Heart left ventricle (tissue), 13 donors: ENCODE data around the gene OR10A4.

ENCODE experiments used
- CTCF ChIP-seq, 12 donors: fragments of 200-600 bp; sonication (generic) in 4 of 12; IDR thresholded peaks; one replicate each; pipeline versions ENCODE4 v1.5.0 to v1.8.0; 2018 to 2022; ENCODE audit warnings: antibody characterized with exemption in 12 of 12, mild to moderate bottlenecking in 5 of 12
- POLR2A ChIP-seq, 2 donors: fragments of 450-650 bp; IDR thresholded peaks; one replicate each; pipeline ENCODE4 v1.6.1; 2017; ENCODE audit warnings: antibody characterized with exemption in 2 of 2, mild to moderate bottlenecking in 2 of 2, moderate library complexity in 2 of 2
- donor health status: ischemic (EF 13 %, LVEDD 7.1; RV severe dilation, severe dysfunction).
- donor health status: DM: no; HTN: yes; CAD: no.
- donor health status: DM: no; HTN: no; CAD: no.
- donor health status: ischemic (EF 25% LVEDD 6.9; RV normal size, moderate dysfunction).
- donor health status: ischemic (EF 25% LVEDD 5.7; RV mildly dilated, moderate dysfunction).
- donor health status: ischemic (EF 35%, LVEDD 5.7; RV mildly dilated, moderate dysfunction).
- donor health status: nonischemic (EF 11% LVEDD 7.7; RV severe dilation, severe dysfunction).
- donor health status: DM: yes; HTN: yes; CAD: no.
- donor health status: PGD.
- donor health status: ischemic (EF 29% LVEDD 5.4; RV normal size, mild dysfunction).
- donor health status: nonischemic (EF 23%, LVEDD 6.1; RV moderate dilation, normal function).

DNA sequence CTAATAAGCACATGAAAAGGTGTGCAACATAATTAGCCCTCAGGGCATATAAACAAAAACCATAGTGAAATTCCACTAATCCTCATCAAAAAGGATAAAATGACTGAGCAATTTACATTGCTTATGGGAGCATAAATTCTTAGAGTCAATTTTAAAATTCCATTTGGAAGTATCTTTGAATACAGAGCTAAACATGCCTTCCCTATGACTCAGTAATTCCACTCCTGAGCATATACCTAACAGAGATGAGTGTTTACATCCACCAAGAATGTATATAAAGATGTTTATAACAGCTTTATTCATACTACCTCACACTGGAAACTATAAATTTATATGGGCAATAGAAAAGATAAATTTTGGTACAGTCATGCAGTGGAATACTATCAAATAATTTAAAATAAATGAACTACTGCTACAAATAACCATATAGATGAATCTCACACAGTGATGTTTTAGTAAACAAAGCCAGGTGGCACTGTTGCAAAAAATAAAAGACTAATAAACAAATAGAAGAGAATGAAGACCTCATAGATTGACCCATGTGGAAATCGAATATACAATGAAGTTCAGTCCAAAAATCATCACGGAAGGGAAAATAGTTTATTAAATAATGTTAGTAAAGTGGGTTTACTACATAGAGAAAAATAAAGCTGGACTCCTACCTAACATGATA is 24.0 kb downstream of the OR10A4 start:
- TF ChIP-seq CTCF (IDR thresholded peaks at IDR 0.05), result no peak
- no peak for TF ChIP-seq POLR2A (IDR thresholded peaks at IDR 0.05)
